CD4-positive, alpha-beta T cell treated with Interferon gamma for 1 hour (primary cell): Measurements from ENCODE around the gene LDB3.

Experiments
- DNase-seq: peaks from one replicate; pipeline ENCODE4 v3.0.0-alpha.2; 2020

LDB3 gene

DNA sequence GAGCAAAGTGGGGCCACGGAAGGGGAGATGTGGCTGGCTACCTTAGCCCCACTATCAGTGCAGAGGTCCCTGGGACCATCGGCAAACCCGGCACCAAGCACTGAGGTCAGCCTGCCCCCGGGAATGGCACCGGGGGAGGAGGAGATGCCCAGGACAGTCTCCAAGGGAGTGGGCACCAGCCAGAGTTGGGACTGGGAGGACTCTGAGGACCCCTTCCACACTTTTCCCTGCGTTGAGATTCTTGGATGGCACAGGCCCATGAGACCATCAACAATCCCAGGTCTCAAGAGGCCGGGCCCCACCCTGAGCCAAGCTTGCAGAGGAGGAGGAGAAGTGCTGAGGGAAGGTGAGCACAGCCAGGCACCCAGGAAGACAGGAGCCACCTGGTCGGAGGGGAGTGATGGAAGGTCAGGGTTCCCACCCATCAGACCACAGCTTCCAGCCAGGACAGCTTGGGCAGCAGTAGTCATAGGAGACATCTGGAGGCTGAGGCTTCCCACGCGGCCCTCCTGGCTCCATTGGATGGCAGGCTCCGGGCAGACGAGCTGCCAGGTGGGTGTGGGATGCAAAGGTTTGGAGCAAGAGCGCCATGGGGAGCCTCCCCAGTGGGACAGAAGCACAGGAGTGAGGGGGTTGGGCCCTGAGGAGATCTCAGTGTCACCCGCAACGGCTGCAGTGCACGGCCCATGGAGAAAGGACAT lies 16.5 kb upstream of the LDB3 start:
- DNase-seq = no peak

- DNase-seq = no peak
Observed at GRCh38 chr10:86652361-86653202, 15.7 kb upstream of the LDB3 start.

- DNase-seq = no peak
Observed at GRCh38 chr10:86653379-86653778, 14.9 kb upstream of the LDB3 start.

GRCh38 chr10:86653987-86654386 lies 14.3 kb upstream of the LDB3 start:
- DNase-seq = no peak

DNA sequence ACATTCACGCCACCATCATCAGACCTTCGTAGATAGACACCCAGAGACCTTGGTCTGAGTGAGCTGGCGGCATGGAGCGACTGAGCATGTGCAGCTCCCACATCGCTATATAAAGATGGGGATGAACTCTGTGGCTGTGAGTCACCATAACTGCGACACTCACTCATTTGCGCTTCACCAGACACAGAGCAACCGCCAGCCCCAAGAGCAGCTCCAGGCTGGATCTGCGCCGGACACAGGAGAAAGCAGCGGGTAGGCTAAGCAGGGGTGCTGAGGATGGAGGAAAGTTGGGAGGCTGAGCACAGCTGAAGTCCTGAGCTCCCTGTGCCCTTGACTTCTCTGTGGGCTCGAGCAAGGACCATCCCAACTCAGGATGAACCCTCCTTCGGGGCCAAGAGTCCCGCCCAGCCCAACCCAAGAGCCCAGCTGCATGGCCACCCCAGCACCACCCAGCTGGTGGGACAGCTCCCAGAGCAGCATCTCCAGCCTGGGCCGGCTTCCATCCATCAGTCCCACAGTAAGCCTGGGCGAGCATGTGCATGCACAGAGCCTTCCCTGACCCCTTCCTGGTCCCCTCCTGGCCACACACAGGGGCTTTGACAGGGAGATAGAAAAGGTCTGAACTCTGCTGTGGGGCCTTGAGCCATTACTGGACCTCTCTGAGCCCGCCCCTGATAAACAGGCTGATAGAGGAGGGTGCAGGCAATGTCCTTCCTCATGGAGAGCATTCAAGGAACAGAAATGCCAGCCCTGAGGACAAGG lies 13.7 kb upstream of the LDB3 start, which contains the start of gene OPN4:
Gene OPN4 (plus strand): TSS at position 137 of the 762 bp plus-strand sequence. CDS start 237 bp downstream, at position 374.
- DNase-seq = no peak

GRCh38 chr10:86655173-86655540 lies 13.2 kb upstream of the LDB3 start:
- DNase-seq = no peak

GRCh38 chr10:86655596-86655995 lies 12.7 kb upstream of the LDB3 start:
- no peak for DNase-seq

- no peak for DNase-seq
Observed at GRCh38 chr10:86657011-86657395, 11.3 kb upstream of the LDB3 start.

- DNase-seq = no peak
Observed at GRCh38 chr10:86657396-86658011, 10.8 kb upstream of the LDB3 start.

- no peak for DNase-seq
Observed at GRCh38 chr10:86658261-86658741, 10.0 kb upstream of the LDB3 start.

DNA sequence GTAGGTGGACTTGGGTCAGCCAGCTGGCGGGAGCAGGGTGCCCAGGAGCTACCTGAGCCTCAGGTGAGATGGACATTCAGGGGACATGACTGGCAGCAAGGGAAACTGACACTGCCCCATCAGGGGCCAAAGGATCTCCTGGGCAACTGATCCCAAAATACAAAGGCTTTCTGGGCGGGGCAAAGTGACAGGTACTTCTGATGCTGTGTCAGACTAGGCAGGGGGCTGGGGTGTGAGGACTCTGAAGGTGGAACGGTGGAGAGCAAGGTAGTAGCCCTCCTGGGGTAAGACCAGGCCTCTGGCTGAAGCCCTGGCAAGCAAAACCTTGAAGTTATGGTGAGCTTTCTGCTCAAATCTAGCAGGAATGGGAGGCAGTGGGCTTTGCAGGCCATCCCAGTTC lies 9.6 kb upstream of the LDB3 start:
- DNase-seq = no peak

DNA sequence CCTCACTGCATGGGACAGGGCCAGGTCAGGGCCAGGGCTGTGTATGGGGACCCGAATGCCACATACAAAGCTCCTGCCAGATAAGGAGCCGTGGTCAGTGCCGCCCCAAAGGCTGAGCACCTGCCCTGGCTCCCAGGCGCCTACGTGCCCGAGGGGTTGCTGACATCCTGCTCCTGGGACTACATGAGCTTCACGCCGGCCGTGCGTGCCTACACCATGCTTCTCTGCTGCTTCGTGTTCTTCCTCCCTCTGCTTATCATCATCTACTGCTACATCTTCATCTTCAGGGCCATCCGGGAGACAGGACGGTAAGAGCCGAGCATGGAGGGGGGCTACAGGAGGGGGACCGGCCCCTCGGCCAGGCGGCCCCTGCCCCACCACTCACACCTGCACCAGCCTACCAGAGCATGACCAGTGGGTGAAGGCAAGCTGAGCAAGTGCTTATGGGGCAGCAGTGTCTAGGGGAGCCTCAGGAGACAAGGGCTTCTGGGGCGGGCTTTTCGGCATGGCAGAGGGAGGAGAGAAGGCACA lies 9.1 kb upstream of the LDB3 start:
- no peak for DNase-seq

DNA sequence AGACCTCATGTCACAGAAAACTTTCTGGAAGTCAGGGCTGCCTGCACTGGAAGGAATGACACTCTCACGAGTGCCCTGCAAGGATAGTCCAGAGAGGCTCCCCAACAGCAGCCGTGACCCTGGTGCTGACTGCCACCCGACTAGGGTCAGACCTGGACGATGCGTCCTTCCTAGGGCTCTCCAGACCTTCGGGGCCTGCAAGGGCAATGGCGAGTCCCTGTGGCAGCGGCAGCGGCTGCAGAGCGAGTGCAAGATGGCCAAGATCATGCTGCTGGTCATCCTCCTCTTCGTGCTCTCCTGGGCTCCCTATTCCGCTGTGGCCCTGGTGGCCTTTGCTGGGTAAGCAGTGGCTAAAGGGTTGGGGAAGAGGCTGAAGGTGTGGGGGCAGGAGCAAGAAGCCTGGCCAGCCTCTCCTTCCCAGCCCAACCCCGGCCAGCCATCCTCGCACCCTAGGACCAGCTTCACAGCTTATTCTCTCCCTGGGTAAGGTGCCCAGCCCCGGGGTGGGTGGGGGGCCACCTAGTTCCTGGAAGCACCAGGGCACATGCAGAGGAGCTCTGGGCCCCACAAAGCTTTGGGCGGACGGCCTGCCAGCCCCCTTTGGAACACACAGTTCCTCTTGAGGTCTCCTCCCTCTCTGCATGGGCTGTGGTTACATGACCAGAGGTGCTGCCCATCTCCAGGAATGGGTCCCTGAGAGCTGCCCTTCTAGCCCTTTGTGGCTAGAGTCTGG lies 8.4 kb upstream of the LDB3 start:
- DNase-seq = no peak

GRCh38 chr10:86661161-86662025 lies 6.9 kb upstream of the LDB3 start:
- no peak for DNase-seq

DNA sequence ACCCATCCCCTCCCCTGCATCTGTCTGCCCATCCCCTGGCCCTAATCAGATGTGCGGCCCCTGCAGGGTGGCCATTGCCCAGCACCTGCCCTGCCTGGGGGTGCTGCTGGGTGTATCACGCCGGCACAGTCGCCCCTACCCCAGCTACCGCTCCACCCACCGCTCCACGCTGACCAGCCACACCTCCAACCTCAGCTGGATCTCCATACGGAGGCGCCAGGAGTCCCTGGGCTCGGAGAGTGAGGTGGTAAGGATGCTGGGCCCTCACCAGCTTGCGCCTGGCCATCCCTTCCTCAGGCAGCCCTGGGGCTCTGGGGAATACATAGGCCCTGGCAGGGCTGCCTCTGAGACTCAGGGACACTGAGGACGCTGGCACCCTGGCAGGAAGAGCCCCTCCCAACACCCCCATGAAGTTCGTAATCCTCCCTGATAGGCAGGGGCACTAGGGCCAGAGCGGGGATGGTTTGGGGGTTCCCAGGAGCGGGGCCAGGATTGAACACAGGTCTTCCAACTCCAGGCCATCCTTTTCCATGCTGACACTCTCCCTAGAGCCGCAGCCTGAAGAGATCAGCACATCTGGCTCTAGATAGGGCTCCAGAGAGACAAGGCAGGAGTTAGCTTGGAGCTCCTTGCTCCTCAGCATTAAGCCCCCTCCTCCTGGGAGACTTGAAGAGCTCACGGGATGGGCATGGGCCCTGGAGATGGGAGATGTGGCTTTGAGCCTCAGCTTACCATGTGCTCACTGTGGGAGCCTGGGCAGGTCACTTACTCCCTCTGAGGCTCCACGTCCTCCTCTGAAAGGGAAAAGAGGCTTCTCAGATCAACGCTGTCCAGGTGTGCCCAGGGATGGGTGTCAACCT lies 5.9 kb upstream of the LDB3 start:
- DNase-seq = no peak

- no peak for DNase-seq
Observed at GRCh38 chr10:86663046-86663345, 5.3 kb upstream of the LDB3 start.

DNA sequence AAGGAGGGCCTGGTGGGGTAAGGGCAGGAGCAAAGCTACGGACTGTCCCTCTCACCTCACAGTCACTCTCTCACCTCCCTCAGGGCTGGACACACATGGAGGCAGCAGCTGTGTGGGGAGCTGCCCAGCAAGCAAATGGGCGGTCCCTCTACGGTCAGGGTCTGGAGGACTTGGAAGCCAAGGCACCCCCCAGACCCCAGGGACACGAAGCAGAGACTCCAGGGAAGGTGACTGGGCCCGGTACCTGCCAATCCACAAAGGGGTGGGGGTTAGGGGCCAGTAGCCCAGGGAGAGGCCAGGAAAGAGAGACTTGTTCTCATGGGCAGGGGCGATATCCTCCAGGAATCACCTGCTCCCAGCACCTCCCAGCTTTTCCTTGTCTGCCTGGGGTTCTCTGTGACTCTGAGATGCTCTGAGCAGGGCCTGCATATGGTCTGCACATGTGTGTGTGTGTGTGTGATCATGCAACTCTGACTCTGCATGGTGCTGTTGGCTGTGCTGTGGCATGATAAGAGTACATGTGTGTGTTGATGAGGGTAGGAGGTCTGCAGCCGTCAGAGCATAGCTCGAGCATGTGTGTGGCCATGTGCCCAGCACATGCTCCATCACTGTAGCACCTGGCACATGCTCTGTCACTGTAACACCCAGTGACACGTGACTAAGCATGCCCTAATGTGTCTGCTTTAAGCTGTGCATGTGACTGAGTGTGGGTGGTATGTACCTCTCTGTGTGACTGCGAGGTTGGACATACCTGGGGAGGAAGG lies 4.6 kb upstream of the LDB3 start:
- no peak for DNase-seq

DNA sequence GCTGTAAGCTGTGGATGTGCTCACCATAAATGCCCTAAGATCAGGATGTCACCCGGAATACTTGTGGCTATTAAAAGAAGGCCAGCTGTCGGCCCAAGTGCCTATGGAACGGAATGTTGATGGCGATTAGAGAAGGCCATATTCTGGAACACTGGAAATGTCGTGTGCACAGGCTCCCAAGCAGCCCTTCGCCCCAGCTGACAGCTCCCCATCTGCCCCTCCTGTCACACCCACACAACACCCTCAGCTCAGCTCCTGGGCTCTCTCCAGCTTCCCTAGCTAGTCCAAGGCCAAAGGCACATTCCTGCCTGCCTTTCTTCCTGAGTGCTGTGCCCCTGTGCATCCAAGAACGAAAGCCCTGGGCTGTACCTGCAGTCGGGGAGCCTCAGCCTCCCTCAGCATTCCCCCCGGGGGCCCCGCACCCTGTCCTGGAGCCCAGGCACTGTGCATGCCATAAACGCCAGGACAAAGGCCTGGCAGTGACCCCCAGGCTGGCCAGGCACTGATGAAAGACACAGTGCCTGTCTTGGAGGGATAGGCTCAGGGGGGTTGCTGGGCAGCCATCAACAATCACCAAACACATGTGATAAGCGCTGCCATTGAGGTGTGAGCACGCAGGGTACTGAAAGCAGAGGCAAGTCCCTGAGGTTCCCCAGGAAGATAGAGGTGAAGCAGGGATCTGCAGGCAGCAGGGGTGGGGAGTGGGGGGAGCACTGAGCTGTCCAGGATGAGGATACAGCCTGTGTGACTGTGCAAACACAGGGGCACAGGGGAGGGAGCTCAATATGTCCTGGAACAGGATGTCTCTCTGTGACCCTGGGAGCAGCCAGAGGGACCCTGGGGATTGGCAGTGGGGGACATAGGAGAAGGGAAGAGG lies 3.7 kb upstream of the LDB3 start:
- DNase-seq = no peak
